Neural progenitor cell (in vitro differentiated cells): ENCODE results near the gene MBNL2. TPM values are rescaled to one million over a fixed set of nuclear protein-coding genes. Genes with fewer than 3 reads are reported as not detected.
A peak's percentile ranks its signal among the peaks of the same experiment; 100 is the strongest.

ENCODE experiments used
- DNase-seq: peaks from one replicate; pipeline ENCODE4 v3.0.0-alpha.2; 2016; ENCODE audit warnings: low spot score
- H2AFZ ChIP-seq: fragments of 200-600 bp; sonication (generic); replicated peaks from 2 replicates; pipeline ENCODE4 v1.6.1; 2016; ENCODE audit warnings: antibody characterized with exemption
- H3F3A ChIP-seq: fragments of 200-600 bp; sonication (generic); 2 replicates; pipeline ENCODE4 v1.6.1; 2016; ENCODE audit warnings: antibody characterized with exemption, low read depth
- H3K27ac ChIP-seq: fragments of 200-600 bp; sonication (generic); 2 replicates; pipeline ENCODE4 v1.5.1; 2016; ENCODE audit warnings: mild to moderate bottlenecking
- H3K27me3 ChIP-seq: fragments of 200-600 bp; sonication (generic); 2 replicates; pipeline ENCODE4 v1.6.1; 2016; ENCODE audit warnings: mild to moderate bottlenecking, moderate library complexity
- H3K36me3 ChIP-seq: fragments of 200-600 bp; sonication (generic); 2 replicates; pipeline ENCODE4 v1.5.1; 2016
- H3K4me1 ChIP-seq: fragments of 200-600 bp; sonication (generic); 2 replicates; pipeline ENCODE4 v1.6.1; 2016; ENCODE audit warnings: mixed run types
- H3K4me2 ChIP-seq: fragments of 200-600 bp; sonication (generic); 2 replicates; pipeline ENCODE4 v1.6.1; 2016
- H3K4me3 ChIP-seq: fragments of 200-600 bp; sonication (generic); 2 replicates; pipeline ENCODE4 v1.5.1; 2016
- H3K79me2 ChIP-seq: fragments of 200-600 bp; sonication (generic); 2 replicates; pipeline ENCODE4 v1.6.1; 2016; ENCODE audit warnings: low read depth
- H3K9ac ChIP-seq: fragments of 200-600 bp; sonication (generic); 2 replicates; pipeline ENCODE4 v1.6.1; 2016
- H3K9me3 ChIP-seq: fragments of 200-600 bp; sonication (generic); 2 replicates; pipeline ENCODE4 v1.5.1; 2016; ENCODE audit warnings: low read depth
- H4K20me1 ChIP-seq: fragments of 200-600 bp; sonication (generic); 2 replicates; pipeline ENCODE4 v1.6.1; 2016; ENCODE audit warnings: low read depth
- H3K27ac Mint-ChIP-seq: 3 replicates; pipeline ENCODE4 v1.8.0; 2021; ENCODE audit warnings: mixed read lengths
- H3K27me3 Mint-ChIP-seq: 2 replicates; pipeline ENCODE4 v1.8.0; 2022; ENCODE audit warnings: low read depth, mild to moderate bottlenecking, inconsistent platforms, moderate library complexity, mixed read lengths; ENCODE audit not compliant: insufficient read depth
- H3K36me3 Mint-ChIP-seq: 3 replicates; pipeline ENCODE4 v1.8.0; 2021; ENCODE audit warnings: mixed read lengths
- H3K4me1 Mint-ChIP-seq: 3 replicates; pipeline ENCODE4 v1.8.0; 2021; ENCODE audit warnings: mixed read lengths
- H3K4me3 Mint-ChIP-seq: 3 replicates; pipeline ENCODE4 v1.8.0; 2021; ENCODE audit warnings: mild to moderate bottlenecking, moderate library complexity, mixed read lengths
- H3K9me3 Mint-ChIP-seq: 3 replicates; pipeline ENCODE4 v1.8.0; 2020; ENCODE audit warnings: mixed read lengths
- CTCF ChIP-seq: fragments of 200-600 bp; sonication (generic); IDR thresholded peaks from 2 replicates; pipeline ENCODE4 v1.5.1; 2017; ENCODE audit warnings: antibody characterized with exemption, mild to moderate bottlenecking
- EZH2 ChIP-seq: fragments of 200-600 bp; sonication (generic); IDR thresholded peaks from 2 replicates; pipeline ENCODE4 v1.6.1; 2017; ENCODE audit warnings: antibody characterized with exemption, mild to moderate bottlenecking, moderate library complexity
- EZH2phosphoT487 ChIP-seq: fragments of 200-600 bp; sonication (generic); IDR thresholded peaks from 2 replicates; pipeline ENCODE4 v1.6.1; 2017; ENCODE audit warnings: antibody characterized with exemption
- total RNA-seq: library from RNA; depleted of rRNA; stranded (reverse); fragments of >200 nt; gene quantifications from 2 replicates; pipeline ENCODE4 v1.2.3, GENCODE V29; 2015; ENCODE audit warnings: low replicate concordance

Gene MBNL2
- total RNA-seq, 1 donor from 2014 or later = 19.6 TPM

GRCh38 chr13:97433727-97434396 lies 211.7 kb downstream of the MBNL2 start, which contains the start of gene RAP2A:
TSS of gene RAP2A (plus strand) at chr13:97434169. CDS start at chr13:97434471, 302 bp downstream.
- peak within 1 kb of the TSS; percentile 78 for H3K9ac ChIP-seq
- no peak for TF ChIP-seq EZH2
- no peak for TF ChIP-seq CTCF
- no peak for TF ChIP-seq EZH2phosphoT487
- peak within 1 kb of the TSS; percentile 97 for H3K4me3 Mint-ChIP-seq
- H3F3A ChIP-seq = peaks cover 18% of the 10 kb centered on the region
- H4K20me1 ChIP-seq = peaks cover 32% of the 10 kb centered on the region
- H3K9me3 ChIP-seq = no peaks in the 10 kb centered on the region
- H3K4me2 ChIP-seq = peak within 1 kb of the TSS; percentile 96
- peaks cover 57% of the 10 kb centered on the region for H3K79me2 ChIP-seq
- H3K27ac ChIP-seq = peak within 1 kb of the TSS; percentile 97
- no peaks in the 10 kb centered on the region for H3K27me3 ChIP-seq
- H3K9me3 Mint-ChIP-seq = no peaks in the 10 kb centered on the region
- DNase-seq = peak; percentile 97
- peaks cover 38% of the 10 kb centered on the region for H3K4me1 Mint-ChIP-seq
- H2AFZ ChIP-seq = peak within 1 kb of the TSS; percentile 98
- peak within 1 kb of the TSS; percentile 98 for H3K4me3 ChIP-seq
- peaks cover 23% of the 10 kb centered on the region for H3K4me1 ChIP-seq
- no peaks in the 10 kb centered on the region for H3K36me3 ChIP-seq
- peaks cover 4% of the 10 kb centered on the region for H3K36me3 Mint-ChIP-seq
- peak within 1 kb of the TSS; percentile 98 for H3K27ac Mint-ChIP-seq
- H3K27me3 Mint-ChIP-seq = peaks cover 1% of the 10 kb centered on the region

- Histone ChIP-seq H3K4me3 (peak overlapping the region; percentile 98), H3K9me3 (no peaks in the 10 kb centered on the region), H4K20me1 (peaks cover 39% of the 10 kb centered on the region), H3K4me2 (peak overlapping the region; percentile 96), H2AFZ (peak overlapping the region; percentile 92), H3K27me3 (no peaks in the 10 kb centered on the region), H3K79me2 (peaks cover 64% of the 10 kb centered on the region), H3K9ac (peak overlapping the region; percentile 78), H3F3A (peaks cover 18% of the 10 kb centered on the region), H3K27ac (peak overlapping the region; percentile 72), H3K36me3 (no peaks in the 10 kb centered on the region), H3K4me1 (peaks cover 23% of the 10 kb centered on the region)
- H3K27me3 Mint-ChIP-seq = no peaks in the 10 kb centered on the region
- H3K4me3 Mint-ChIP-seq = peak overlapping the region; percentile 96
- H3K36me3 Mint-ChIP-seq = peaks cover 4% of the 10 kb centered on the region
- no peak for DNase-seq
- H3K27ac Mint-ChIP-seq = peak overlapping the region; percentile 75
- peaks cover 37% of the 10 kb centered on the region for H3K4me1 Mint-ChIP-seq
- H3K9me3 Mint-ChIP-seq = no peaks in the 10 kb centered on the region
- TF ChIP-seq EZH2phosphoT487 = no peak
- no peak for TF ChIP-seq CTCF
These were observed 212.5 kb downstream of the MBNL2 start for GRCh38 chr13:97434397-97435201.

GRCh38 chr13:97435323-97435722 lies 213.2 kb downstream of the MBNL2 start:
- H2AFZ ChIP-seq = no peak overlapping the region
- peaks cover 69% of the 10 kb centered on the region for H3K79me2 ChIP-seq
- Mint-ChIP-seq H3K27ac (no peak overlapping the region), H3K4me3 (peak overlapping the region; percentile 96), H3K9me3 (no peaks in the 10 kb centered on the region), H3K27me3 (no peaks in the 10 kb centered on the region), H3K36me3 (peaks cover 4% of the 10 kb centered on the region), H3K4me1 (peaks cover 30% of the 10 kb centered on the region)
- H3F3A ChIP-seq = peaks cover 18% of the 10 kb centered on the region
- H3K4me2 ChIP-seq = peak overlapping the region; percentile 96
- H3K9ac ChIP-seq = peak overlapping the region; percentile 78
- no peak for DNase-seq
- peaks cover 18% of the 10 kb centered on the region for H3K4me1 ChIP-seq
- peak overlapping the region; percentile 98 for H3K4me3 ChIP-seq
- H3K27me3 ChIP-seq = no peaks in the 10 kb centered on the region
- peaks cover 43% of the 10 kb centered on the region for H4K20me1 ChIP-seq
- H3K27ac ChIP-seq = no peak overlapping the region
- TF ChIP-seq EZH2 = no peak
- no peak for TF ChIP-seq EZH2phosphoT487
- TF ChIP-seq CTCF = no peak
- H3K36me3 ChIP-seq = no peaks in the 10 kb centered on the region
- no peaks in the 10 kb centered on the region for H3K9me3 ChIP-seq
